HEK293T (cell line): ENCODE measurements around the gene DNMT3L.

Experiments
- CTCF ChIA-PET: fragments of 350-600 bp; formaldehyde crosslinking; extraction: SDS; loops from one replicate; lab custom pipeline; 2021; ENCODE audit warnings: antibody characterized with exemption, inconsistent platforms; lab: Yijun Ruan, JAX
- POLR2A ChIA-PET: fragments of 350-600 bp; formaldehyde crosslinking; extraction: SDS; loops from one replicate; lab custom pipeline; 2020; ENCODE audit warnings: antibody characterized with exemption, inconsistent platforms; lab: Yijun Ruan, JAX
- DNase-seq: peaks from one replicate; pipeline ENCODE4 v3.0.0; 2012; ENCODE audit warnings: mixed read lengths; ENCODE audit errors: extremely low spot score
- ARNT ChIP-seq: fragments of 450-650 bp; IDR thresholded peaks from 2 replicates; pipeline ENCODE4 v1.6.1; 2017; ENCODE audit warnings: mild to moderate bottlenecking
- BHLHE40 ChIP-seq: fragments of 450-650 bp; IDR thresholded peaks from 2 replicates; pipeline ENCODE4 v1.6.1; 2016; ENCODE audit warnings: mild to moderate bottlenecking, moderate library complexity, borderline replicate concordance
- CTBP1 ChIP-seq: fragments of 450-650 bp; IDR thresholded peaks from 2 replicates; pipeline ENCODE4 v1.6.1; 2016; ENCODE audit warnings: borderline replicate concordance
- ELF4 ChIP-seq: fragments of 450-650 bp; IDR thresholded peaks from 2 replicates; pipeline ENCODE4 v1.6.1; 2017; ENCODE audit warnings: antibody characterized with exemption
- FOXA1 ChIP-seq: fragments of 450-650 bp; IDR thresholded peaks from 2 replicates; pipeline ENCODE4 v1.6.1; 2016; ENCODE audit warnings: mild to moderate bottlenecking
- FOXK2 ChIP-seq: fragments of 450-650 bp; IDR thresholded peaks from 2 replicates; pipeline ENCODE4 v1.6.1; 2016; ENCODE audit warnings: mild to moderate bottlenecking
- FOXM1 ChIP-seq: fragments of 450-650 bp; IDR thresholded peaks from 2 replicates; pipeline ENCODE4 v1.6.1; 2017; ENCODE audit warnings: mild to moderate bottlenecking, borderline replicate concordance
- HDGF ChIP-seq: fragments of 450-650 bp; IDR thresholded peaks from 2 replicates; pipeline ENCODE4 v1.6.1; 2017; ENCODE audit warnings: antibody characterized with exemption, borderline replicate concordance
- L3MBTL2 ChIP-seq: fragments of 450-650 bp; conservative IDR thresholded peaks from 2 replicates; pipeline ENCODE4 v1.6.1; 2016; ENCODE audit warnings: mild to moderate bottlenecking
- LEF1 ChIP-seq: fragments of 450-650 bp; IDR thresholded peaks from 2 replicates; pipeline ENCODE4 v1.6.1; 2017; ENCODE audit warnings: mild to moderate bottlenecking, borderline replicate concordance
- NFRKB ChIP-seq: fragments of 450-650 bp; IDR thresholded peaks from 2 replicates; pipeline ENCODE4 v1.6.1; 2016; ENCODE audit warnings: mild to moderate bottlenecking, moderate library complexity
- PKNOX1 ChIP-seq: fragments of 450-650 bp; IDR thresholded peaks from 2 replicates; pipeline ENCODE4 v1.6.1; 2016
- SP1 ChIP-seq: fragments of 450-650 bp; IDR thresholded peaks from 2 replicates; pipeline ENCODE4 v1.6.1; 2017
- SUZ12 ChIP-seq: fragments of 450-650 bp; IDR thresholded peaks from 2 replicates; pipeline ENCODE4 v1.6.1; 2016; ENCODE audit warnings: mild to moderate bottlenecking
- TARDBP ChIP-seq: fragments of 450-650 bp; IDR thresholded peaks from 2 replicates; pipeline ENCODE4 v1.6.1; 2016
- ZNF384 ChIP-seq: fragments of 450-650 bp; IDR thresholded peaks from 2 replicates; pipeline ENCODE4 v1.6.1; 2016

The DNMT3L gene

GRCh38 chr21:44294391-44295162, 32.9 kb upstream of the DNMT3L start:
- TF ChIP-seq SP1 = no peak
- TF ChIP-seq CTBP1 = no peak
- no peak for TF ChIP-seq ARNT
- TF ChIP-seq PKNOX1 = no peak
- no peak for TF ChIP-seq HDGF
- TF ChIP-seq SUZ12 = no peak
- no peak for TF ChIP-seq L3MBTL2
- TF ChIP-seq FOXK2 = no peak
- CTCF ChIA-PET = no interaction called here
- POLR2A ChIA-PET = no interaction called here
- DNase-seq = no peak

GRCh38 chr21:44293551-44294231, 32.0 kb upstream of the DNMT3L start:
- TF ChIP-seq SP1 (no peak), ARNT (no peak), TARDBP (no peak), CTBP1 (no peak), FOXA1 (no peak), HDGF (no peak), SUZ12 (no peak), PKNOX1 (no peak), L3MBTL2 (no peak), FOXK2 (no peak), ELF4 (no peak), ZNF384 (no peak), FOXM1 (no peak), NFRKB (no peak), BHLHE40 (no peak), LEF1 (no peak)
- POLR2A ChIA-PET = no interaction called here

GRCh38 chr21:44292812-44293195, 31.1 kb upstream of the DNMT3L start:
- ChIA-PET CTCF (no interaction called here), POLR2A (no interaction called here)
- no peak for TF ChIP-seq LEF1
- DNase-seq = no peak

More at GRCh38 chr21:44293551-44294231, 32.0 kb upstream of the DNMT3L start:
- CTCF ChIA-PET = no interaction called here
- no peak for DNase-seq

- TF ChIP-seq BHLHE40 (no peak), L3MBTL2 (no peak), FOXK2 (no peak), HDGF (no peak), ARNT (no peak), SP1 (no peak), FOXA1 (no peak), PKNOX1 (no peak), ZNF384 (no peak), FOXM1 (no peak), CTBP1 (no peak)
- CTCF ChIA-PET = no interaction called here
- DNase-seq = peak; percentile 59
- POLR2A ChIA-PET = no interaction called here
Observed at GRCh38 chr21:44291936-44292811, 30.5 kb upstream of the DNMT3L start.

GRCh38 chr21:44291078-44291935, 29.6 kb upstream of the DNMT3L start:
- ChIA-PET POLR2A (no interaction called here), CTCF (no interaction called here)
- TF ChIP-seq NFRKB (no peak), BHLHE40 (no peak), CTBP1 (no peak), SP1 (no peak), HDGF (no peak), LEF1 (no peak), ARNT (no peak), SUZ12 (no peak), TARDBP (no peak), FOXA1 (no peak), L3MBTL2 (no peak), FOXM1 (no peak), ELF4 (no peak), ZNF384 (no peak), PKNOX1 (no peak), FOXK2 (no peak)
- DNase-seq = no peak
